ENCODE measurements around the gene OLR1.

OLR1 gene

GRCh38 chr12:10158406-10158805, 13.5 kb downstream of the OLR1 start:
- TF ChIP-seq REST (IDR thresholded peaks at IDR 0.05; ENCODE audit: insufficient read depth in 1 of 2, low read depth in 2 of 2, low read length in 2 of 2) (no peak), POLR2AphosphoS5 (IDR thresholded peaks at IDR 0.05; ENCODE audit: low read depth, low read length) (no peak), TAF1 (IDR thresholded peaks at IDR 0.05; ENCODE audit: borderline replicate concordance, insufficient read depth, low read length) (no peak)

- TF ChIP-seq FOXP2 (optimal IDR thresholded peaks at IDR 0.05; ENCODE audit: borderline replicate concordance, extremely low read depth, extremely low read length, insufficient read depth): no peak
- TF ChIP-seq REST (IDR thresholded peaks at IDR 0.05; ENCODE audit: insufficient read depth in 1 of 2, low read depth in 2 of 2, low read length in 2 of 2): no peak
- TF ChIP-seq SIN3A (IDR thresholded peaks at IDR 0.05; ENCODE audit: borderline replicate concordance, insufficient read depth, low read length): no peak
- TF ChIP-seq POLR2AphosphoS5 (IDR thresholded peaks at IDR 0.05; ENCODE audit: low read depth, low read length): no peak
- TF ChIP-seq TAF1 (IDR thresholded peaks at IDR 0.05; ENCODE audit: borderline replicate concordance, insufficient read depth, low read length): no peak
Measured at GRCh38 chr12:10155966-10156365, 16.0 kb downstream of the OLR1 start.

- TF ChIP-seq POLR2AphosphoS5 (IDR thresholded peaks at IDR 0.05; ENCODE audit: low read depth, low read length): no peak
- TF ChIP-seq SIN3A (IDR thresholded peaks at IDR 0.05; ENCODE audit: borderline replicate concordance, insufficient read depth, low read length): no peak
- TF ChIP-seq FOXP2 (optimal IDR thresholded peaks at IDR 0.05; ENCODE audit: borderline replicate concordance, extremely low read depth, extremely low read length, insufficient read depth): no peak
- no peak for TF ChIP-seq REST (IDR thresholded peaks at IDR 0.05; ENCODE audit: insufficient read depth in 1 of 2, low read depth in 2 of 2, low read length in 2 of 2)
- no peak for TF ChIP-seq TAF1 (IDR thresholded peaks at IDR 0.05; ENCODE audit: borderline replicate concordance, insufficient read depth, low read length)
Measured at GRCh38 chr12:10154145-10154496, 17.8 kb downstream of the OLR1 start.

- TF ChIP-seq REST (IDR thresholded peaks at IDR 0.05; ENCODE audit: insufficient read depth in 1 of 2, low read depth in 2 of 2, low read length in 2 of 2): no peak
- no peak for TF ChIP-seq SIN3A (IDR thresholded peaks at IDR 0.05; ENCODE audit: borderline replicate concordance, insufficient read depth, low read length)
- no peak for TF ChIP-seq TAF1 (IDR thresholded peaks at IDR 0.05; ENCODE audit: borderline replicate concordance, insufficient read depth, low read length)
- no peak for TF ChIP-seq POLR2AphosphoS5 (IDR thresholded peaks at IDR 0.05; ENCODE audit: low read depth, low read length)
- TF ChIP-seq FOXP2 (optimal IDR thresholded peaks at IDR 0.05; ENCODE audit: borderline replicate concordance, extremely low read depth, extremely low read length, insufficient read depth): no peak
Measured at GRCh38 chr12:10153271-10154144, 18.4 kb downstream of the OLR1 start.

Data from PFSK-1 (cell line).